Nephron progenitor cell (in vitro differentiated cells): ENCODE results near the gene HLX.

ENCODE experiments used
- DNase-seq: peaks from one replicate; pipeline ENCODE4 v3.0.0; 2021
- H3K27ac Mint-ChIP-seq: 2 replicates; pipeline ENCODE4 v1.8.0; 2021; ENCODE audit warnings: mild to moderate bottlenecking, moderate library complexity, mixed read lengths
- H3K27me3 Mint-ChIP-seq: 2 replicates; pipeline ENCODE4 v1.8.0; 2021; ENCODE audit warnings: mild to moderate bottlenecking, low read depth, mixed read lengths; ENCODE audit not compliant: poor library complexity
- H3K36me3 Mint-ChIP-seq: 2 replicates; pipeline ENCODE4 v1.8.0; 2021; ENCODE audit warnings: low read depth, mixed read lengths
- H3K4me1 Mint-ChIP-seq: 2 replicates; pipeline ENCODE4 v1.8.0; 2021; ENCODE audit warnings: mixed read lengths
- H3K4me3 Mint-ChIP-seq: 2 replicates; pipeline ENCODE4 v1.8.0; 2021; ENCODE audit warnings: mild to moderate bottlenecking, moderate library complexity, mixed read lengths
- H3K9me3 Mint-ChIP-seq: 2 replicates; pipeline ENCODE4 v1.8.0; 2021; ENCODE audit warnings: mild to moderate bottlenecking, moderate library complexity, mixed read lengths
- TF ChIP-seq, protein P1 (sequence below): fragments of 200-600 bp; sonication (generic); IDR thresholded peaks from 2 replicates; pipeline ENCODE4 v1.5.0; 2021; ENCODE audit warnings: antibody characterized with exemption

HLX gene

DNA sequence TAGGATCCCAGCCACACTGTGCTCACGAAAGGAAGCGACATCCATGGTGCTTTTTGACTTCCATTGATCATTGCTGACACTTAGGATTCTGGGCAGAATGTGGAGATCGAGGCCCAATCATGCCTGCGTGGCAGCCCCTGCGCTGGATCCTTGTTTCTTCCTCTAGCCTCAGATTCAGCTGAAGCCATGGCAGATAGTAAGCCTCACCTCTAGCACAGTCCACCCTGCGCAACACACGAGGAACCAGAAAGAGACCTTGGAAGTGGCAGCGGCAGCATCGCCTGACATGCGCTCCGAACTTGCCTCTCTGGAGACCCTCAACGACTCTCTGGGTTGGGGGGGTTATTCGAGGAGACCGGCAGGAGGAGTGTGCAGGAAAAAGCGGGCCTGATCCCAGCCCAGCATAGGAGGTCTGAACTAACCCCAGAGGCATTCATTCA lies 10.6 kb downstream of the HLX start:
- Mint-ChIP-seq H3K27ac (no peak overlapping the region), H3K4me3 (no peak overlapping the region), H3K27me3 (peaks cover 100% of the 10 kb centered on the region), H3K9me3 (peaks cover 18% of the 10 kb centered on the region), H3K4me1 (peaks cover 66% of the 10 kb centered on the region), H3K36me3 (no peaks in the 10 kb centered on the region)
- DNase-seq, result no peak
- TF ChIP-seq, protein P1, sequence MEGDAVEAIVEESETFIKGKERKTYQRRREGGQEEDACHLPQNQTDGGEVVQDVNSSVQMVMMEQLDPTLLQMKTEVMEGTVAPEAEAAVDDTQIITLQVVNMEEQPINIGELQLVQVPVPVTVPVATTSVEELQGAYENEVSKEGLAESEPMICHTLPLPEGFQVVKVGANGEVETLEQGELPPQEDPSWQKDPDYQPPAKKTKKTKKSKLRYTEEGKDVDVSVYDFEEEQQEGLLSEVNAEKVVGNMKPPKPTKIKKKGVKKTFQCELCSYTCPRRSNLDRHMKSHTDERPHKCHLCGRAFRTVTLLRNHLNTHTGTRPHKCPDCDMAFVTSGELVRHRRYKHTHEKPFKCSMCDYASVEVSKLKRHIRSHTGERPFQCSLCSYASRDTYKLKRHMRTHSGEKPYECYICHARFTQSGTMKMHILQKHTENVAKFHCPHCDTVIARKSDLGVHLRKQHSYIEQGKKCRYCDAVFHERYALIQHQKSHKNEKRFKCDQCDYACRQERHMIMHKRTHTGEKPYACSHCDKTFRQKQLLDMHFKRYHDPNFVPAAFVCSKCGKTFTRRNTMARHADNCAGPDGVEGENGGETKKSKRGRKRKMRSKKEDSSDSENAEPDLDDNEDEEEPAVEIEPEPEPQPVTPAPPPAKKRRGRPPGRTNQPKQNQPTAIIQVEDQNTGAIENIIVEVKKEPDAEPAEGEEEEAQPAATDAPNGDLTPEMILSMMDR, result no peak

DNA sequence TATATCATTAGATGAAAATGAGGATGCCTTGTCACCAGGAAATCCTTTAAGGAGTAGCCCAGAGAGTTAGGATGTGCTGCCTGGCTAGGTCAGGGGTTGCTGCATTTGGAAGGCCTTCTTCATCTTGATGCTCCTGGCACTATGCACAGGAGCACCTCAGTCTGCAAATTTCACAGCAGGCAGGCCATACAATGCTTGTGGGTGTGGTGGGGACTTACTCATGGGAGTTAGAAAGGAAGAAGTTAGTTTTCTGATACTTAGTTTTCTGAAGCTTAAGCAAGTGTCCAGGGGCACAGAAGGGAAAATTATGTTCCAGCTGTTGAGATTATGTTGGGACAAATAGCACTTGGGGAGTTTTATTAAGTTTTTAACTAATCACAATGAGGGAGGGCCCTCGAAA lies 11.4 kb downstream of the HLX start:
- Mint-ChIP-seq H3K36me3 (no peaks in the 10 kb centered on the region), H3K27ac (peak overlapping the region; percentile 73), H3K4me3 (no peak overlapping the region), H3K9me3 (peaks cover 18% of the 10 kb centered on the region), H3K27me3 (peaks cover 100% of the 10 kb centered on the region), H3K4me1 (peaks cover 66% of the 10 kb centered on the region)
- TF ChIP-seq, protein P1, result no peak
- no peak for DNase-seq

DNA sequence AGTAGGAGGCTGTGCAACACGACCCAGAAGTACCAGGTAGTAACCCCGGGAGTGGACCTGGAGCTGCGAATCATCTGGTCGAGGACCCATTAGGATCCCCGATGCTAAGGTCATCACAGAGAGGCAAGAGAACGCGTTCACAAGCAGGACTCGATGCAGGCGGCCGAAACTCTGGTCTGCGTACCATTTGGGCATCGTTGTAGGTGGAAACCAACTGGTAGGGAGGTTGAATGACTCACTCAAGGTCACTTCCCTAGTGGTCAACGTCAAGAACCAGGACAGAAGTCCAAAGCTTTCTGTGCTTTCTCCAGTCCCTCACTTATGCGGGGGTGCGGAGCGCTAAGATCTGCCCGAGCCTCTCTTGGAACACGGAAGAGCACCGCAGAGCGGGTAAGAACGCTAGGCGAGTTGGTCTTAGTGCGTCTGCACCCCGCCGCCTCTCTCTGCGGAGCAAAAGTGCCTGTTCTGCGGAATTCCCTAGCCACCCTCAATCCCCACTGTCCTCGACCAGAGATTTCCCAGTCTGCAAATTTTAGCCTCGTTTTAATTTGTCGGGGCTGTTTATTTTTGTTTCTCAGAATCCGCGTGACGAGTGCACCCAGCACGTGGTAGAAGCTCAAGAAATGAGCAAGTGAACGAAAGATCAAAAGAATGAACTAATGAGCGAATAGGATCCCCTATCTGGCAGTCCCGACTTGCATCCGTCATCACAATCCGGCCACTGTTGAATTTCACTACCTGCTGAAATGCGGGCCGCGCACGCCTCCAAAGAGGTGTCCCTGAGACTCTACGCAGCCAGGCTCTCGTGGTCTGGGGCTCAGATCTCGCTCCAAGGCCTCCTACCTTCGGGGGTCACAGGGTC lies 12.2 kb downstream of the HLX start:
- peak overlapping the region; percentile 59 for H3K4me3 Mint-ChIP-seq

DNA sequence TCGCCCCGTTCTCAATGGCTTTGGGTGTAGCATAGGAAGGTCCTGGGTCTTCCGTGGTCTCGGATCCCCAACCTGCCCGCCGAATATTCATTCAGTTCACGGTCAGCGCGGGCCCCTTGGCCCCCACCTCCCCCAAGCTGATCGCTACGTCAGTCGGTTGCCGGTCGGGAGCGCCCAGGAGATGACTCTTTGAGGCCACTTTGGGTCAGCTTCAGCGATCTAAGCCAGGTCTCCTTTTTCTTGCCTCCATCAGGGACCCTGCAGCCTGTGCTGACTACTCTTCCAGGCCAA lies 12.8 kb downstream of the HLX start:
- no peak for DNase-seq
- Mint-ChIP-seq H3K9me3 (peaks cover 19% of the 10 kb centered on the region), H3K4me1 (peaks cover 80% of the 10 kb centered on the region), H3K36me3 (no peaks in the 10 kb centered on the region), H3K27me3 (peaks cover 100% of the 10 kb centered on the region), H3K27ac (no peak overlapping the region), H3K4me3 (peak overlapping the region; percentile 59)
- TF ChIP-seq, protein P1, result no peak

More for the DNA sequence above, 12.2 kb downstream of the HLX start:
- no peak overlapping the region for H3K27ac Mint-ChIP-seq
- H3K9me3 Mint-ChIP-seq, result peaks cover 18% of the 10 kb centered on the region
- TF ChIP-seq, protein P1, result no peak
- H3K36me3 Mint-ChIP-seq, result no peaks in the 10 kb centered on the region
- no peak for DNase-seq
- peaks cover 100% of the 10 kb centered on the region for H3K27me3 Mint-ChIP-seq
- H3K4me1 Mint-ChIP-seq, result peaks cover 75% of the 10 kb centered on the region

DNA sequence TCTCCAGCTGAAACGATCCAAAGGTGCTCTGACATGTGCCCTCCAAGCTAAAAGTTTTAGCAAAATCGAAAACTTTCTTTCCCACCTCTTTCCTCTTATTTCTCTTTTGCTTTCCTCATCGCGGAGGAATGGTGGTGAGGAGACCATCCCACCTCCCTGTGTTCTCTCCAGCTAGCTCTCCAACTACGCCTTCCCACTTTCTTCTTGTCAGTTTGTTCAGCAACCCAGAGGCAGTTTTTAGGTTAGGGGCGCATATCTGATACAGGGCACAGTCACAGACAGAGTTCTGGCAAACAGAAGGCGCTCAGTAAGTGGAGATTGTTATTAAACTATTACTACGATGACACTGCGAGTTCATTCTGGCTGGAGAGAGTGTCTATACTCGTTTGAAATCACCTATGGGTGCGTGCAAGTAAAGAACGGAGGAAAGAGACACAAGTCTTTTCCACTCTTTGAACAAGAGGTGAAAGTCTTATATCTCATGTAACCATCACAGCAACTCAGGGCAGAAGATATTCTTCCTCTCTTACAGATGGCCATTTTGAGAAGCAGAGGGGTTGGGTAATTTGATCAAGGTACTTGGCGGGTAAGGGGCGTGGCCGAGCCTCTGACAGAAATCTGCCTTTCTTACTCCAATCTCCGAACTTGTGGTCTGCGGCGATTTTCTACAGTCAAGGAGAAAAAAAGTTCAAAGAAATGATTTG lies 13.9 kb downstream of the HLX start:
- Mint-ChIP-seq H3K36me3 (no peaks in the 10 kb centered on the region), H3K4me3 (peak overlapping the region; percentile 68), H3K27me3 (peaks cover 96% of the 10 kb centered on the region), H3K9me3 (peaks cover 26% of the 10 kb centered on the region), H3K27ac (no peak overlapping the region), H3K4me1 (peaks cover 72% of the 10 kb centered on the region)
- DNase-seq, result no peak
- TF ChIP-seq, protein P1, result no peak

DNA sequence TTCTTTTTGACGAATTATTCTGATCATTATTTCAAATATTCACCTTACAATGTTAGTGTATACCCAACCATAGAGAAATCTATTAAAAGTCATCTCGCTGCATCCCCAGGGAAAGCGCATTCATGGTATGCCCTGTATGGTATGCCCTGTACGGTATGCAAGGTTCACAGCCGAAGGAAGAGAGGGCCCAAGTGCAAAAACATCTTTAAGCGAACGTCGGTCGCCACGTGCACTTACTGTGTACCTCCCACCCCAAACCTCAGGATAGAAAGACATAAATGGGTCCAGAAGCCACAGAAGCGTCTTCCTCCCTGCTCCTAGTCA lies 14.4 kb downstream of the HLX start:
- DNase-seq, result no peak
- H3K9me3 Mint-ChIP-seq, result peaks cover 31% of the 10 kb centered on the region
- no peaks in the 10 kb centered on the region for H3K36me3 Mint-ChIP-seq
- TF ChIP-seq, protein P1, result no peak
- peaks cover 67% of the 10 kb centered on the region for H3K4me1 Mint-ChIP-seq
- peaks cover 96% of the 10 kb centered on the region for H3K27me3 Mint-ChIP-seq
- no peak overlapping the region for H3K27ac Mint-ChIP-seq
- peak overlapping the region; percentile 68 for H3K4me3 Mint-ChIP-seq
